GM21390 (cell line): Measurements from ENCODE around the gene OSBPL10.
"Not testable (repeated sequence)": the region's sequence is repeated elsewhere in the genome, so short reads cannot be mapped to it uniquely, and the experiment has no call there.

Experiments used
- ATAC-seq: cut with Tn5 transposase; IDR thresholded peaks from one replicate; pipeline ENCODE4 v1.9.1; 2021; ENCODE audit not compliant: unreplicated experiment

The OSBPL10 gene

DNA sequence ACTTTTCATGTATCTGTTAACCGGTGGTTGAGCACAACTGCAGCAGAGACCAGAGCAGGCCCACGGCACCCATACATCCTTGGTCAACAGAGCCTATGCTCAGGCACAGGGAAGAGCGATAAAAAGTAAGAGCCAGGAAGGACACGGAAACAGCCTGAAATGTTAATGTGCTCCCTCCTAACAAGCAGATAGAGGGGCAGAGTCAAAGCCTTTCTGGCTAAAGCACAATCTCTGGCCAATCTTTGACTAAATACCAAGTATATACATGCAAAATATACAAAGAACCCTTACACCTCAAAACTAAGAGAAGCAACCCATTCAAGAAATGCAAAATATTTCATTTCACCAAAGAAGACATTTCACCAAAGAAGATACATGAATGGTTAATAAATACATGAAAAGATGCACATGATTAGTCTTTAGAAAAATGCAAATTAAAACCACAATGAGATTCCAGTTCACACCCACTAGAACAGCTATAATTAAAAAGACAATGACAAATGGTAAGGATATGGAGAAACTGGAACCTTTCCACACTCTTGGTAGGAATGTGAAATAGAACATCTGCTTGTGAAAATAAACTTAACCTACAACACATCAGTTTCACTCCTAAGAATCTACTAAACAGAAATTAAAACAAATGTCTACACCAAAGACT lies 88.0 kb downstream of the OSBPL10 start:
- ATAC-seq: no peak

- ATAC-seq: no peak
These were observed 88.6 kb downstream of the OSBPL10 start for GRCh38 chr3:31892500-31892899.

GRCh38 chr3:31891876-31892455 lies 89.1 kb downstream of the OSBPL10 start:
- ATAC-seq: no peak

GRCh38 chr3:31890742-31891469 lies 90.2 kb downstream of the OSBPL10 start:
- no peak for ATAC-seq

DNA sequence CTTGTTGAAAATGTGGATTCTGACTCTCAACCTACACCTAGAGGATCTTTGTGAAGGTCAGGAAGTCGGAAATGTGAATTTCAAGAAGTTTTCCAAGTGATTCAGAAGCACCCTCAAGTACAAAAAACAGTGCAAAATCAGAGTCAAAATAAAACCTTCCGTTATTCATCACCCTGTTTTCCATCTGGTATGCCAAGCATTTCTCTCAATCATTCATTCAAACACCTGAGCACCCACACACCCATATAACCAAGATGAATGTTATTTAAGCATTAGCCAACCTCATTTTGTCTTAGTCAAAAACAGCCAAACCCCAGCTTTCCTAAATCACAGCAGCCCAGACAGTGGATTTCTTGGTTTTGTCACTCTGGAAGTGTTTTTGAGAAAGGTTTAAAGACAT lies 91.1 kb downstream of the OSBPL10 start:
- no peak for ATAC-seq

GRCh38 chr3:31885235-31885634 lies 95.8 kb downstream of the OSBPL10 start:
- no peak for ATAC-seq

- no peak for ATAC-seq
These were observed 96.8 kb downstream of the OSBPL10 start for GRCh38 chr3:31884251-31884650.

DNA sequence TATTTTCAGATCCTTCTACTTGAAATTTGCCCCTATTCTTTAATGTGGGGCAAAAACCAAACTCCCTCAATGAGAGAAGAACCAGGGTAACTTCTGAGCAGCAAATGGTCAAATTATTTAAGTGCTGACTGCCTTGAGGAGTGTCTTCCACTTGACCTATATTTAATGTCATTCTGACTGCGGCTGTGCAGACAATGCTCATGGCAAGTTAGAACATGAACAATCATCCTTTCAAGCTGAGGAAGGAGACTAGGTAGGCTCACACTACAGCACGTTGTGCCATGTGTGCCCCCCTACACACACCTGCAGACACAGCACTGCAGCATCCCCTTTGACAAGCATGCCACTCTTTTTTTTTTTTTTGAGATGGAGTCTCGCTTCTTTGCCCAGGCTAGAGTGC lies 98.2 kb downstream of the OSBPL10 start:
- ATAC-seq: no peak

GRCh38 chr3:31882431-31882830 lies 98.6 kb downstream of the OSBPL10 start:
- ATAC-seq: no peak

GRCh38 chr3:31880482-31881078 lies 100.5 kb downstream of the OSBPL10 start:
- no peak for ATAC-seq

DNA sequence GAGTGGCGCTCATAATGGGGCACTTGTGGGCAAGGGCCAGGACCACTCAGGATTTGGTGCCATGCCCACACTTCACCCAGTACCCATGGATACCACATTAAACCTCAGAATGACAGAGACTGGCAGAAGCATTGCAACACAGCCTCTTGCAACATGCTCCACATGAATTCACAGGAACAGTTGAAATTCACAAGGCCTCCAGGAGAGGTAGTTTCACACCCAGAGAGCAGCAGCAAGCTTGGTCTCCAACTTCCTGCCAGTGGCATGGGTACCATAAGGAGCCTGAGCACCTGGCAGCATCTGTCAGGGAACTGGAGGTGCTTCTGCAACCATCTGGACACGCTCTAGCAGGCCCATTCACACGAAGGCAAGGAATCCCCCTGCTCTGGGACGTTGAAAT lies 101.0 kb downstream of the OSBPL10 start:
- no peak for ATAC-seq

GRCh38 chr3:31879365-31879764 lies 101.7 kb downstream of the OSBPL10 start:
- no peak for ATAC-seq

DNA sequence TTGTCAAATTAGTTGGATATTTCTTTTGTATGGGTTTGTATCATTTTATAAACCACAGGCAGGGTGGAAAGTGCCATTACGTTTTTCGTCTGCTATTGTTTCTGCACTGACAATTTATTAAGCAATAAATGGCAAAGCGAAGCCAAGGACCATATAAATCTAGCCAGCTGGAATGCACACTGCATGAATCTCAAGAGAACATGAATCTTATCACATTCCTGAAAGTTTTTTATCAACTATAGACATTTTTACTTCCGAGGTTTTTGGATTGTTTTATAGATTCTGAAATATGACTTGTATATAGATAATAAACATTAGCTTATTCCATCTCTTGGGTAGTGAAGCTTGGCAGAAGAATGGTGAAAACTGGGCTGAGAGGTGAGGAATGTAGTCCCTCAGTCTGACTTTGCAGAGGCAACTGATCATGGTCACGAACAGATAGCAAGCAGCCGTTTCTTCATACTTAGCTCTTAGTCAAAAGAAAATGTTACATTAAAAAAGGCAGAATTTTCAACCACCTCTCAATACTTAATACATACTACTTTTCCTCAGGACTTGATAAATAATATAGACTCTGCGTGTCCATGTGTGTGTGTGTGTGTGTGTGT lies 102.7 kb downstream of the OSBPL10 start:
- ATAC-seq: no peak

GRCh38 chr3:31876331-31876730 lies 104.7 kb downstream of the OSBPL10 start:
- no peak for ATAC-seq

GRCh38 chr3:31875437-31875836 lies 105.6 kb downstream of the OSBPL10 start:
- ATAC-seq: no peak

DNA sequence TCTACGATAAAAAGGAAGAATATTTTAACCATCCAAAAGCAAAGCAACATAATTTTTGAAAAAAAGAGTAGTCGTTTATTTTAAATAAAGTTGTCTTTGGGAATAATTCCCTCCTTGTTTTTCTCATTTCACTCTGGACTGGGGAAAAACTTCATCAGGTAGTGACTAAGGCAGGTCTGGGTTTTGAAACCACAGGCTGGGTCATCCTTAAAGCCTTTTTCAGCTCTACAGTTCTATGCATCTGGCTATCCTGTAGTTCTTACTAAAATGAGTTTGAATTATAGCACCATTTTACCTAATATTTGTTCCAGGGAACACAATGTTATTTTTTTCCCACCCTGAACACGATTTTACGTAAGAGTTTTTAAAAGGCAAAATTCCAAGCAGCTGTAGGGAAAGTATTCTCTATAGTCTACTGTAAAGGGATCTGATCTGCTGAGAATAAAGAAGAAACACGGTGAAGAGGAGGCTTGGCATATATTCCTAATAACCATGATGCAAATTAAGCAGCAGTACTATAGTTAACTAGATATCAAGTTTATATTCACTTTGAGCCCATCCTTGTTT lies 107.7 kb downstream of the OSBPL10 start:
- no peak for ATAC-seq

DNA sequence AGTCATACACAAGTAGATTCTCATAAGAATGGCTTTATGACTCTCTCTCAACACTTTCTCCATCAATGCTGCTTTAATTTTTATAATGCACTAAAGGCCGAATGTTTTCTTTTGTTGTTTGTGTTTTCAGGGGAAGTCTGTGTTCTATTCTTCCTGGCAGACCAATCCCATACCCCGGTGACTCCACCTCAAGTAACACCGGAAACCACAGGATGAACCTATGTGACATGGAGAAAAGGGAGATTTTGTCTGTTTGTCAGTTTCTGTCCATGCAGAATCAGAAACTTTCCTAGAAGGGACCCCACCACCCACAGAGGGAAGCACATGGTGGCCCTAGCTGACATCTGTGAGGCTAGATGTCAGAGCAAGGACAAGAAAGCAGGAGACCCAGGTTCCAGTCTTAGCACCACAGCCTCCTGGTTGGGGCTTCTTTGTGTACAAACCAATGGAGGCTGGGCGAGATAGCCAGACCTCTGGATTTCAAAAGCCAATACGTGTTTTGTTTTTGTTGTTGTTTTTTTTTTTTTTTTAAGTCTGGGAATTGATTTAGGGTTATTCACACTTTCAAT lies 109.0 kb downstream of the OSBPL10 start:
- ATAC-seq: no peak

DNA sequence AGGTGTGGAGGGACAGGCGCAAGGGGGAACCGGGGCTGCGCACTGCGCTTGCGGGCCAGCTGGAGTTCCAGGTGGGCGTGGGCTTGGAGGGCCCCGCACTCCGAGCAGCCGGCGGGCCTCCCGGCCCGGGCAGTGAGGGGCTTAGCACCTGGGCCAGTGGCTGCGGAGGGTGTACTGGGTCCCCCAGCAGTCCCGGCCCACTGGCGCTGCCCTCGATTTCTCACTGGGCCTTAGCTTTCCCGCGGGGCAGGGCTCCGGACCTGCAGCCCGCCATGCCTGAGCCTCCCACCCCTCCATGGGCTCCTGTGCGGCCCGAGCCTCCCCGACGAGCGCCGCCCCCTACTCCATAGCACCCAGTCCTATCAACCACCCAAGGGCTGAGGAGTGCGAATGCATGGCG lies 111.0 kb downstream of the OSBPL10 start:
- ATAC-seq: not testable (repeated sequence)

DNA sequence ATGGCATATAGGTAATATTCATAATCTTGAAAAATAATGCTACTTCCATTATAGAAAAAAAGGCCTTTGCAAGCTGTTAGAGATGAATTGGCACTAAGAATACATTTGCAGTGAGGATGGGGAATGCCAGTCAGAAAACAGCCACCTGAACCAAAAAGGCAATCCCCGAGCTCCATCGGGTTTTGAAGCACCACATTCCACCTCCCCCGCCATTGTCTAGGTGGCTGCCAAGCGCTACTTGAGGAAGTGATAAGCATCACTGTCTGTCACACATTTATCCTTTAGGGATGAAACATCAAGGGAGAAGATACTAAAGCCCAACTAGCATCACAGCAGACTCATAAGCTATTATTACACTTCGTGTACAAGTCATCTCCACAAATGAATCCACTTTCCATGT lies 112.8 kb downstream of the OSBPL10 start:
- ATAC-seq: no peak

DNA sequence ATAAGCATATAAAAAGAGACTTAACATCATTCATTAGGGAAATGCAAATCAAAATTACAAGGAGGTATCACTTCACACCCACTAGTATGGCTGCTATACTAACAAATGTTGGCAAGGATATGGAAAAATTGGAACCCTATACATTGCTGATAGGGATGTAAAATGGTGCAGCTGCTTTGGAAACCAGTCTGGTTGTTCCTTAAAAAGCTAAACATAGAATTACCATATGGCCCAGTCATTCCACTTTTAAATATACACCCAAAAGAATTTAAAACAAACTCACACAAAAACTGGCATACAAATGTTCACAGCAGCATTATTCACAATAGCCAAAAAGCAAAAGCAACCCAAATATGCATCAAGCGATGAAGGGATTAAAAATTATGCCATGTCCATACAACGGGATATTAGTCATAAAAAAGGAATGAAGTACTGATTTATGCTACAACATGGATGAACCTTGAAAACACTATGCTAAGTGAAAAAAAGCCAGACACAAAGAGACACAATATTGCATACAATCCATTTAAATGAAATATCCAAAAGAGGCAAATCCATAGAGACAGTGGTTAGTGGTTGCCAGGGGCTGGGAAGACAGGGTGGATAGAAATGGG lies 118.3 kb downstream of the OSBPL10 start:
- no peak for ATAC-seq
